K562 (cell line): ENCODE results near the gene TMC2. TPM values are rescaled to one million over a fixed set of nuclear protein-coding genes. Genes with fewer than 3 reads are reported as not detected.

Experiments used
- DLX4 ChIP-seq: fragments of 250-450 bp; sonication (Bioruptor Pico); IDR thresholded peaks from 2 replicates; pipeline ENCODE4 v1.6.1; 2021; ENCODE audit warnings: mild to moderate bottlenecking
- ETV1 ChIP-seq: fragments of 450-650 bp; conservative IDR thresholded peaks from 2 replicates; pipeline ENCODE4 v1.6.1; 2016; ENCODE audit warnings: missing genetic modification characterization, control low read depth, low read depth, missing compliant biosample characterization
- FOXO4 ChIP-seq: fragments of 450-650 bp; formaldehyde crosslinking; IDR thresholded peaks from 2 replicates; pipeline ENCODE4 v1.4.0; 2020; ENCODE audit warnings: mild to moderate bottlenecking, moderate library complexity
- KDM1A ChIP-seq, 2 experiments: fragments of 450-650 bp; IDR thresholded peaks; 2 replicates each; pipeline ENCODE4 v1.6.1; 2016; ENCODE audit warnings: mild to moderate bottlenecking in 2 of 2
- LARP7 ChIP-seq: fragments of 450-650 bp; IDR thresholded peaks from 2 replicates; pipeline ENCODE4 v1.6.1; 2016
- NFXL1 ChIP-seq: fragments of 450-650 bp; formaldehyde crosslinking; IDR thresholded peaks from 2 replicates; pipeline ENCODE4 v1.4.0; 2021; ENCODE audit warnings: mild to moderate bottlenecking
- PURB ChIP-seq: sonication (generic); formaldehyde crosslinking; IDR thresholded peaks from 2 replicates; pipeline ENCODE4 v1.9.0; 2021; ENCODE audit warnings: low read depth, mild to moderate bottlenecking, missing genetic modification reagents
- REST ChIP-seq, 2 experiments: fragments of 450-650 bp; formaldehyde crosslinking in 1 of 2; IDR thresholded peaks; 2 replicates each; pipeline versions ENCODE4 v1.4.0 to v1.6.1; 2014 to 2020; ENCODE audit warnings: mild to moderate bottlenecking in 2 of 2, borderline replicate concordance in 1 of 2, low read depth in 1 of 2
- SIRT6 ChIP-seq: IDR thresholded peaks from one replicate; pipeline ENCODE4 v1.6.1; 2012; ENCODE audit warnings: low read depth, mild to moderate bottlenecking, control low read depth, inconsistent platforms, low read length, moderate library complexity
- SMARCE1 ChIP-seq: fragments of 450-650 bp; IDR thresholded peaks from 2 replicates; pipeline ENCODE4 v1.7.1; 2016; ENCODE audit warnings: mild to moderate bottlenecking
- ZBTB9 ChIP-seq: fragments of 450-650 bp; formaldehyde crosslinking; IDR thresholded peaks from 2 replicates; pipeline ENCODE4 v1.4.0; 2020; ENCODE audit warnings: mild to moderate bottlenecking, moderate library complexity
- ZC3H8 ChIP-seq: fragments of 450-650 bp; IDR thresholded peaks from 2 replicates; pipeline ENCODE4 v1.6.1; 2017
- ZHX1 ChIP-seq: fragments of 150-350 bp; conservative IDR thresholded peaks from 2 replicates; pipeline ENCODE4 v1.6.1; 2014; ENCODE audit warnings: low read length
- ZNF134 ChIP-seq: fragments of 250-450 bp; sonication (Bioruptor Pico); conservative IDR thresholded peaks from 2 replicates; pipeline ENCODE4 v1.4.0; 2020
- polyA plus RNA-seq, 8 experiments: library from polyadenylated mRNA; depleted of rRNA in 4 of 8; stranded (reverse) in 5 of 8; unstranded in 3 of 8; fragments of >200 nt; fragmentation: Nextera tagmentation in 2 of 8; fragmentation: Illumina TruSeq in 1 of 8; extraction: Ambion mirVana in 2 of 8; extraction: Trizol in 1 of 8; gene quantifications; 2 replicates each; pipeline versions ENCODE4 v1.2.1 to v1.2.3, GENCODE V29; 2011 to 2014; ENCODE audit warnings: inconsistent platforms in 1 of 8, missing spikeins in 1 of 8
- total RNA-seq, 7 experiments: library from RNA; depleted of rRNA in 6 of 7; stranded (reverse); fragments of >200 nt in 6 of 7; fragmentation: Illumina TruSeq in 2 of 7; extraction: Trizol in 2 of 7; gene quantifications; 2 replicates each; pipeline versions ENCODE4 v1.2.1 to v1.2.3, GENCODE V29; 2011 to 2021; ENCODE audit warnings: low replicate concordance in 1 of 7

The TMC2 gene
- total and polyA plus RNA-seq, 9 of the 15 experiments (the other 6 are each of a cell fraction or from before 2014, with no cell fraction given) = not detected

GRCh38 chr20:2523919-2524708, 12.3 kb upstream of the TMC2 start (continued):
- TF ChIP-seq ZBTB9 (CRISPR knock-in tag) (no peak), LARP7 (no peak), FOXO4 (CRISPR knock-in tag) (no peak), SIRT6 (no peak), KDM1A (IDR thresholded peaks at IDR 0.05) (no peak), DLX4 (CRISPR knock-in tag) (no peak), ZC3H8 (no peak), PURB (CRISPR knock-in tag) (no peak), ZNF134 (no peak), ZHX1 (no peak), ETV1 (tag) (peak; percentile 77), REST (IDR thresholded peaks at IDR 0.05; ENCODE audit: borderline replicate concordance) (no peak; the same call in 1 of the 2 replicates), REST (CRISPR knock-in tag; IDR thresholded peaks at IDR 0.05; ENCODE audit: low read depth) (no peak), NFXL1 (CRISPR knock-in tag) (no peak), SMARCE1 (no peak)
